ENCODE measurements around the gene SLC35F1.

The SLC35F1 gene

DNA sequence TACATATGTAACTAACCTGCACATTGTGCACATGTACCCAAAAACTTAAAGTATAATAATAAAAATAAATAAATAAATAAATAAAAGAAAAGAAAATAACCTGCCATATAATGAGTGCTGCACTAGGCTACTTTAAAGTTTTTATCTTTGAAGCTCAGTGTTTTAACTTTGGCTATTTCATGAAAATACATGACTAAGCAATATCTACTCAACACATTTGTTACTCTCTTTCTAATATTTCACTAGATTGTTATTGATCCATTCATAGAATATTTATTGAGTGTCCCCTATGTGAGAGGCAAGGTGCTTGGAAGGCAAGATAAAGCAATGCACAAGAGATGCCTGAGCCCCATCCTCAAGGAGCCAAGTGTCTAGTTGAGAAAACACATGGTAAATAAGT, 221.7 kb downstream of the SLC35F1 start:
- no peak for DNase-seq

DNA sequence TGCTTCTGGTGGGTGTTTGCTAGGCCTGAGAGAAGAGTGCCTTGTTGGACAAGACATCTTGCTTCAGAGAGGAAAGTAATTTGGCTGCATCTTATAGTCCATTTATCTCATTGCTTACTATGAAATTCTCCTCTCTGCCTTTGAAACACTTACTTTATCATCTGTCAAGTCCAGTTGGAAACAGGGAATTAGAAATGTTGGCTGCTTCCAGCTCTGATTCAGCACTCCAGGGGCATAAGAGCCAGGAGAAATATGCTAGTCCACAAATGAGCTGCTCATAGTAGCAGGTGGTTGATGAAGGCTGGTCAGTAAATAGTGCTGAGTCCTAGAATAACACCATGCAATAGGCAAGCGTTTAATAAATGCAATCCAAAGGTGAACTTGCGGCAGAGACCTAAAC, 227.1 kb downstream of the SLC35F1 start:
- DNase-seq: no peak

DNA sequence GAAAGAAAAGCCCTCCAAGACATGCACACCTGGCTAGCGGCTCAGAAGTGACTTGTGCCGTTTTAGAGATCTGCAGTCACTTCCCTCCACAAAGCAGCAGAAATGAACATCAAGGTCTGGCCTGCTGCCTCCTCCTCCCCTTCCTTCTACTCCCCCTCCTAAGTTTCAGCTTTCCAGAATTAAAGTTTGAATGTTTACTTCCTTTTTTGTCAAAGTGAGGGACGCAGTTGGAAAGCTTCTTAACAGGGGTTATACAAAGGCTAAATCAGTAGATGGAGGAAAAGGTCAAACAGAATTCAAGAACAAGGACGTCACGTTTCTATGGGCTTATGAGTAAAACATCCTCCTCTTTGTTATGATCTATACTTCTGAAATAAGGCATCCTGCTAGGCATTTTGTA, 227.7 kb downstream of the SLC35F1 start:
- DNase-seq: no peak

DNA sequence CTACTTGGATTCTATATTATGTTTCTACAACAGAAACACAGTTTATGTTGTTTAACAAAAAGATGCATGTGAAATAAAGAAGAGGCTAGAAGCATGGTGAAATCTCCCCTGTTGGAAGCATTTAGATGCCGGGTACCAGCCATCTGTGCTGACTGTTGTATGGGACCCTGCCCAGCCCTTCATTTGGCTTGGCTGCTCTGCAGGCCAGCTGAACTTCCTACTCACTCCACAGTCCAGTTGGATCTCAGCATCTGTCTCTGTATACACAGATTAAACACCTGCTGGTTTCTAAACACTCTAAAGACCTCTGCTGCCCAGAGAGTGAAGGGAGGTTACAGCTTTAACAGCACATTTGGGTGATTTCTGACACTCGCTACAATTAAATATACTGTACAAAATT, 228.3 kb downstream of the SLC35F1 start:
- no peak for DNase-seq

DNA sequence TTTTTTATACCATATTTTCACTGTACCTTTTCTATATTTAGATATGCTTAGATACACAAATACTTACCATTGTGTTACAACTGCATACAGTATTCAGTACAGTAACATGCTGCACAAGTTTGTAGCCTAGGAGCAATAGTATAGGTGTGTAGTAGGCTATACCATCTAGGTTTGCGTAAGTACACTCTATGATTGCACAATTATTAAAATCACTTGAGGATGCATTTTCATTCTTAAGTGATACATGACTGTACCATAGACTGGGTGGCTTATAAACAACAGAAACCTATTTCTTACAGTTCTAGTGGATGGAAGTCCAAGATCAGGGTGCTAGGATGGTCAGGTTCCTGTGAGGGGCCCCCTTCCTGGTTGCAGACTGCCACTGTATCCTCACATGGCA, 234.1 kb downstream of the SLC35F1 start:
- DNase-seq: no peak

DNA sequence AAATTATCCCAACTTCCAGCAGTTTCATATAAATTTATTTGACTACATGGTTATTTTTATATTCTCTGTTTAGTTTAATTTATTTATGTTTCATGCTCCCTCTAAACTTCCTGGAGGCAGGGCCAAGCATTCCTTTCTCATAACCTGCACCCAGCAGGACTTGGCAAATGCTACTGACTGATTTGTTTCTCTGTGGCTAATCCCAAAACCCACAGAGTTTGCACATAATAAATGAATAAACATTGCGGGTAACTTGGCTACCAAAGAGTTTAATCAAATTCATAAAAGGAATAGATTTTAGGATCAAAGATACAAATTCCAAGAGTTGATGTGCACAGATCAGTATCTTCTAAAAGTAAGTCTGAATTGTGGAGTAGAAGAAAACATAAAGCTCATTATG, 239.5 kb downstream of the SLC35F1 start:
- DNase-seq: no peak

DNA sequence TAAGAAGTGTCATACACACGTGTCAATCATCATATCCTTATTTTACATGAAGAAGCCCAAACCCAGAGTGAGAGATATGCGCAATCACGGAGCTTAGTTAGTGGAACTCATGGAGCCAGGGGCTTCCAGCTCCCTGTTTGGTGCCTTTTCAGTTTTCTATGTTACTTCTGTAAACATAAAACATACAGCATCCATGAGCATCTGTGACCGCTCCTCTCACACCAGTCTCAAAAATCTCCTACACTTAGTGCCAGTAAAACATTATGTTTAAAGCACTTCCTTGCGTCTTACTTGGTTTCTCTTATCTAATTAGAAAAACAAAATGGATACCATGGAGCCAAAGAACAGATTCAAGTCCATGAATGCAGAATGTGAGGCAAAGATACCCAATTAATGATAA, 240.4 kb downstream of the SLC35F1 start:
- no peak for DNase-seq

DNA sequence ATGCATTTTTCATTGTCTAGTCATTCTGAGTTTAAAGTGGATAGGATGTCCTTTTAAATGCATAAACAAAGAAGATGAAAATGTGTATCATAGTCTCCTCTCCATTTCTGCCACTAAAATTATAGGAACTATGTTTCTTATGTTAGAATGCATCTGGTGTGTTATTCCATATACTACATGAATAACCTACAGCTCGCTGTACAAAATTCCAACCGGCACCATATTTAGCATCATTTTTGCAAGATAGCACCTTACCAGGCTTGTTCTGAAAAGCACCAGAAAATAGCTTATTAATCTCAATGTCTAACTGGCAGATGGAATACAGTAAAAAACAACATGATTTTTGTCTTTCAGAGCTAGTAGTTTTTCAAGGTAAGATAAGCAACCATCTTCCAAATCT, 241.5 kb downstream of the SLC35F1 start:
- DNase-seq: no peak

DNA sequence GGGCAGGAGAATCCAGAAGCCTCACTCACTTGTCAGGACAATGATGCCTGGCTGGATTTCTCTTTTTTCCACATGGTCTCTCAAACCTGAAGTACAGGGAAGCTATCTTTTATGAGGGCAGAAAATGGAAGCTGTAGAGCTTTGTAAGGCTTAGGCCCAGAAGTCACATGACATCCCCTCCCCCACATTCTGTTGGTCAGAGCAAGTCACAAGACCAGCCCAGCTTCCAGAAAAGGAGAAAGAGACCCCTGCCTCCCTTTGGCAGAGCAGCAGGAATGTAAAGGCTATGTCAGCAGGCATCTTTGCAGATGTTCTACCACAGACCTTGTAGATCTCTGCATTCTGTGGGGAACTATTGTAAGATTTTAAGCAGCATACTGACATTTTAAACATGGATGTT, 245.5 kb downstream of the SLC35F1 start:
- DNase-seq: no peak

DNA sequence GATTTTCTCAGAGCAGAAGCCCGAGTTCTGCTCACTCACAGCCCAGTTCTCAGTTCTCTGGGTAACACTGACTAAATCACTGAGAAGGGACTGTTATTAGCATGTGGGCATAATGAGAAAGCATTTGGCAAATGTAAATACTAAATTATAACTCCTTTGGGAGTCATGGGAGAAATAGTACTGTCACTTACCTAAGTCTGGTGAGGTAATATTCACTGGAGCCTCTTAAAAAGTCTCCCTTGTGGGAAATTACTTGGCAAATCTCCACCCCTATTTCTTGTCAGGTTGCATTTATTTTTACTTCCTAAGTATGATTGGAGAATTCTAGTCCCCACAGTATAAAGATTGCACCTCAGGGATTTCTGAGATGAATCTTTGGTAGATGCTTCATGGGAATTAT, 254.3 kb downstream of the SLC35F1 start:
- no peak for DNase-seq

DNA sequence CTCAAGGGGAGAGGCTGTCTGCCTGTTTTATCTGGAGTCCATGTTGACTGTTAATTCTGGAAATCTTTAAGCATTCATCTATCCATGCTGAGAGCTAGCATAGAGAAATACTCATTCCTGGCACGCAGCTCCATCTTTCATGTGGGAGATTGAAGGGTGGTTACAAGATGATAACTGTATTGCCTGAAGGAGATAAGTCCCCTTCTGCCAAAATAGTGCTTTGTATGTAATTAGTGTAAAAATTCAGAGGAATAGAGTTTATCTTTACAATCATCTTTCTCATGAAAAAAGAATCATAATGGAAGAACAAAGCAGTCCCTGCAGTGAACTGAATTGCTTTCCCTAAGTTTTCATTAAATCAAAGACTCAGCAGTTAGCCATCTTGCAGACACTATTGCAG, 256.5 kb downstream of the SLC35F1 start:
- DNase-seq: no peak

DNA sequence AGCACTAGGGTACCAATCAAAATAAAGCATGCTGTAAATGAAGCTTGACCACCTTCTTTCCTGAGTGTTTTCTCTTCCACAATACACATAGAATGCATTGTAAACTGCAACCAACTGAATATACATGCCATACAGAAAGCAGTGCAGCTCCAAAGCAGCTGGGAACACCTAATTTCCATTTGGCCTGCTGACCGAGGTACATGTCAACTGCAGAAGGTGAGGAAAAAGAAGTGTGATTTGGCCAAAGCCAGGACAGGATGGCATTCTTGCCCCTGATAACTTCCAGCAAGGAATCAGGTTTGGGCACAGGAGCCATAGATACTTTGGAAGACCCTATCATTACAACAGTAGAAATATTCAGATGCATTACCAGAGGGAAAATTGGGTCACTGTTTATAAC, 258.4 kb downstream of the SLC35F1 start:
- no peak for DNase-seq

DNA sequence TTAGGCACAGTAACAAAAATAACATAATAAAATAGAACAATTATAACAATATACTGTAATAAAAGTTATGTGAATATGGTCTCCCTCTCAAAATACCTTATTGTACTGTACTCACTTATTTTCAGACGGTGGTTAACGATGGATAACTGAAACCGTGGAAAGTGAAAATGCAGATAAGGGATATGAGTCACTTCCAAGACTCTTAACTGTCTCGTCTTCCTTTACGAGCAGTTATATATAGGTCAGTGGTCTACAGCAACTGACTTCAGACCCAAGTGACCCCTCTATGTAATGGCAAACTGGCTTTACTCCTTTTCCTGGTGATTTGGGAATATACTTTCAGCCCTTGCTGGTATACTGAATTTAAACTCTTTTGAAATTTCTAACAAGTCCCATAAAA, 261.4 kb downstream of the SLC35F1 start:
- no peak for DNase-seq

DNA sequence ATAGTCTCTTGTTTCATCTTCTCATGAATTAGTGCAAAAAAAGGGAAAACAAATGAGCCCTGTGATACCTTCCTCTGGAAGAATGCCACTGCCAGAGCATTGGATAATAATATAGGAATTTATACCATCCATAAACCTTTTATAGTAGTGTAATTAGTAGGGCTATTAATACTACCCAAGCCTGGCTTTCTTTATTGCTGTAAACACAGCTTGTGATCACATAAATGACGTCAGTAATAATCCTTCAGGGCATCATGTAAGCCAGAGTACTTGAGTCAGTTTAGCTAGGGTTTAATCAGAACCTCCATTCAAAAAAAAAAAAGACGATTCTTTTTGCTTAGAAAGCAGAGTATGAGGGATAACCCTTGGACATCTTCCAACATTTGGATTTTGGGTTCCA, 264.8 kb downstream of the SLC35F1 start:
- DNase-seq: no peak

DNA sequence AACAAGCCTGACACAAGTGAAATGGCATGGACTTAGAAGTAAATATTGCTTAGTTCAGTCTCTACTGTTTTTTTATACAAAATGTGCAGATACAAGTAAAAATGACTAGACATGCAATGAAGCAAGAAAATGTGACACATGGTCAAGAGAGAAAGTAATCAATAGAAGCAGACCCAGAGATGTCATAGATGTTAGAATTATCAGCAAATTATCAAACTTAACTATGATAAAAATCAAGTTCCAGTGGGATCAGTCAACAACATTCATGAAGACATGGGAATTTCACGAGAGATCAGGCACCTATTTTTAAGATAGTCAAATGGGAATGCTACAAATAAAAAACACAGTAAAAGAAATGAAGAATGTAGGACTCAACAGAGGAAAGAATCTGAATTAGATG, 267.0 kb downstream of the SLC35F1 start:
- no peak for DNase-seq

DNA sequence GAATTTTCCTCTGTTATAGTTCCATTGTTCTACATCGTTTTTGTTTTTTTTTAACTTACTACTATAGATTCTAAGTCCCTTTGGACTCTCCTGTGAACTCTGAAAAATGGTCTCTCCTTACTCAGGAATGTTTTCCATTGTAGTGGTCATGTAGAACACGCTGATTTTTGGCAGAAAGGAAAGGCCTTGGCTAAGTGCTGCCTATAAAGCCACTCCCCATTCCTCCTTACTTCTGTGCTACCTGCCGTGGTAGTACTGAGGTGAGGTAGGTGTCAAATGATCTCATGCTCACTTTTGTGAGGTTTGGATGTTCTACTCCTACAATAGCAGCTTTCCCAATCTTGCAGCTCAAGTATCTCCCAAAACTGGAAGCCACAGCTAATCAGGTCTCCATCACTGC, 270.7 kb downstream of the SLC35F1 start:
- no peak for DNase-seq

DNA sequence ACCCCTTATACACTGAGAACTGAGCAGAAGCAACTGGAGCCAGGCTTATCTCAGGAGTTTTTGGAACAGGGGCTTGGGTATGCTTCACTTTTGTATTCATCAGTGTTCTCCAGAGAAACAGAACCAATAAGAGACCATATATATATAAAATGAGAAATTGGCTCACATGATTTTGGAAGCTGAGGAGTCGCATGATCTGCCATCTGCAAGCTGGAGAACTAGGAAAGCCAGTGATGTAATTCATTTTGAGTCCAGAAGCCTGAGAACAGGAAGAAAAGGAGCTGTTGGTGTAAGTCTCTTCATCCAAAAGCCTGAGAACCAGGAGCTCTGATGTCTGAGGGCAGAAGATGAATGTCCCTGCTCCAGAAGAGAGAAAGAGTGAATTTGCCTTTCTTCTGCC, 272.0 kb downstream of the SLC35F1 start:
- DNase-seq: no peak

DNA sequence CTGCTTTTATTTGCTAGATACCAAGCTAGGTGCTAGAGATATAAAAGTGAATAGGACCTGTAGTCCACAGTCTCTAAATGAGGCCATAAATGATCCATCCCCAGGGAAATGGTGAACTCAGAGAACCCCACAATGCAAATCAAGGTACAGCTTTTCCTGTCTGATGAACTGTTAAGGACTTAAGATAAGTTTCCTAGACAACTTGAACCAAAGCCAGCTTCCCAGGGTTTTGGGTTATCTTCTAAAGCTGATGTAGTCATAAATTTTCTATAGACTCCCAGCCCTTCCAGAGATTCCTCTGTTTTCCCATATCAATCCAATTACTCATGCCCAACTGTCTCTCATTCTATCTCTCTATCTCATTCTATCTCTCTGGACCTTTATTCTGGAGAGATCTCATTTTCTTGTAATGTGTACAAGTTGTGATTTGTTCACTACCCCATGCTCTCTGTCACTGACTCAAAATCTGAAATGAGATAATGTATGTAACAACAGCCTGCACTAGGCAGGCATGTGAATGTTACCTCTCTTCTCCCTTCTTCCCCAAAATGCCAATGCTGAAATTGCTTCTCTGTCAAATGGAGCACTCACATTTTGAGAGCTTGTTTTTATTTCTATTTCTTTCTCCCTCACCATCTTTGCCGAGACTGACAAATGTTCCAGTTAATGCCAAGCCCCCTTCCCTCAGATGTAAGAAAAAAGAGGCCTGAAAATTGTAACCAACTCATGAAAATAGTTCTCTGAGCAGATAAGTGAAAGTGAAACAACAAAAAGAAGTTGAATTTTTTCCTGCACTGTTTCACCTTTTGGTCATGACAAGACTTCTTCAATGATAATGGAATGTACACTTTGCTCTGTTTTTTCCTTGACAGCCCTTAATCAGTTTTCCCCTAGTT, 279.9 kb downstream of the SLC35F1 start:
- peak; percentile 51 for DNase-seq

DNA sequence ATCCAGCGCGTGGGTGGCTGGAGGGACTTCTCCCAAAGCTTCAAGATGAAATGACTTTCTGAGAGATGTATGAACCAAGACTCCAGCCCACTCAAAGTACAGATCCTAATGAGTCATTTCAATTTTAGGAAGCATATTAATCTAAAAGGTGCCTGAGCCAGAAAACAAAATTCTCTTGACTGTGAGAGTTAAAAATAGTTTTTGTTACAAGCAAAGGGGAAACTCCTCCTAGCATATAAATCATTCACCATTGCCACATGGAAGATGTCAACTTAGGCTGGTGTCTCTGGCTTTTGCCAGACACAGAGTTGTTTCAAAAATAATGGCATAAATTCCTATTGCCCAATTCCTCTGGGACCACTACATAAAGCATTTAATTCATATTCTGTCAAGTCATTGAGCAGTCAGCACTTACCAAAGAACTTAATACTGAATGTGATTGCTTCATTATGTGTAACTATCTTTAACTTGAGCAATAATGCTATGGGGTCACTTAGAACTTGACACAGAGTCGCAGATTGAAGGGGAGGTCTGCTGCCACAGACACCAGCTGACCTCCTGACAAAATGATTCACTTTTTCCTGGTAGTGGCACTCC, 280.6 kb downstream of the SLC35F1 start:
- peak; percentile 73 for DNase-seq

DNA sequence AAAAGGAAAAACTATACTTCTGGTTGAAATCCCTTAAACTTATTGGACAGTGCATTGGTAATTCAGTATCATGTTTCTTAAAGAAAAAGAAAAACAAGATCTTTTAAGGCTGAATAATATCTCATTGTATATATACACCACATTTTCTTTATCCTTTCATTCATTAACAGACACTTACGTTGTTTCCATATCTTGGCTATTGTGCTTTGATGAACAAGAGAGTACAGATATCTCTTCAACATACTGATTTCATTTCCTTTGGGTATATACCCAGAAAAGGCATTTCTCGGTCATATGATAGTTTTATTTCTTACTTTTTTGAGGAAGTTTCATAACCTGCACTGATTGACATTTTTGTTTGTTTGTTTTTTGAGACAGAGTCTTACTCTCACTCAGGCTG, 281.5 kb downstream of the SLC35F1 start:
- DNase-seq: no peak

DNA sequence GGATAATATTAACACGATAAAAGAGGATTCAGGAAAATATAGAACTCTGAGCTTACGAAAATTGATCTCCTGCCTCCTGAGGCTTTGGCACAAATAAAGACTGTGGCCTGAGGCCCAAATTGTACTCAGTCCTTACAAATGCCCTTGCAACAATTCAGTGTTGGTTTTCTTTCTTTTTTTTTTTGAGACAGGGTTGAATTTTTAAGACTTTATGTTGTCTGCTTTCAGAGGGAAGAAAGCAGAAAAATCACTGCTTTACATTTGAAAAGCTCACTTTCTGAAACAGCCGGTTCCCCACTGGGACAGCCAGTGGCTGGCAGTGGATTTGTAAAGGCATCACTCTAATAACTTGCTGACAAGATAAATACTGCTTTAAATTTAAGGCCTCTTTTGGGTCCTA, 290.5 kb downstream of the SLC35F1 start:
- DNase-seq: no peak

DNA sequence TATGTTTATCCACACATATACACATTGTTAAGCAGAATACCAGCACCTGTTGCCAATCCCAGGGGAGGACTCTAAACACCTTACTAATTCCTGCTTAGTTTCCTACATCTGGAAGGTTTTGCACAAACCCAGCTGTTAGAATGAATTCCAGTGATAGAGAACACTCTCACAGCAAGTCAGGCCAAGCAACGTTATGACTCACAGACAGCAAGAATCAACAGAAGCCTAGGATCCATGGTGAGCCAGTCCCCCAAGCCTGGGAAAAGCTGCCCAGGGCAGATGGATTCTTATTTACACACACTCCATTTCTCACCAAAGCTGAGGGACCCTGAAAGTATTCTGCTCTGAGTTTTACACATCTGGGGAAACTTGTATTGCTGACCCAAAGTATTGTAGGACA, 291.7 kb downstream of the SLC35F1 start:
- DNase-seq: peak; percentile 18

DNA sequence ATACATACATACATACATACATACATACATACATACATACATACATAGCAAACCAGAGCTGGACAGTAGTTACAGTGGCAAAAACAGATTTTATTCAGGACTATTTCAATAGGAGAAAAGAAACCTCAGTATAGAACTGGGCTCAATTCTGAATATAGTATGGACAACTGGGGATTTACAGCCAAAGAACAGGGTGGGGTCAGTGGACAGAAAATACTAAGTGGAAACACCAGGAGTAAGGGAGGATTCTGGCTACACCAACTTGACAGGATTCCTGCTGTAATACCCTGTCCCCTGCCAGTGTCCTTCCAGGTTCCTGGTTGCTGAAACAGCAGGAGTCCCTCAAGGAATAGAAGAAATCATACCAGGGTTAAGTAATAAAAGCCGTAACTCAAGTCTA, 293.1 kb downstream of the SLC35F1 start:
- no peak for DNase-seq

DNA sequence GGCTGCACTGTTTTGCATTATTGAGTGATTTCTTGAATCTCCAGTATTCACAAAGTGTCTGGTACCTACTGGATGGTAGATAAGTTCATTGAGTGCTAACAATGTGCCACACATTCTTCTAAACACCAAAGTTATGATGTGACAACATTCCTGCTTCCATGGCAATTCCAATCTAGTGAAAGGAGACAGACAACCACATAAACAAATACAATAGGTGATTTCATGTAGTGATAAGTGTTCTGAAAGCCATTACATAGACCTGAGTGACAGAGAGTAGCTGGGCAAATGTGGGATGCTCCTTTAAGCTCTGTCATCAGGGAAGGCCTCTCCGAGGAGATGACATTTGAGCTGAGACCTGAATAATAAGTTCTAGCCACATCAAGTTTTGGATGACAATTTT, 295.5 kb downstream of the SLC35F1 start:
- no peak for DNase-seq

DNA sequence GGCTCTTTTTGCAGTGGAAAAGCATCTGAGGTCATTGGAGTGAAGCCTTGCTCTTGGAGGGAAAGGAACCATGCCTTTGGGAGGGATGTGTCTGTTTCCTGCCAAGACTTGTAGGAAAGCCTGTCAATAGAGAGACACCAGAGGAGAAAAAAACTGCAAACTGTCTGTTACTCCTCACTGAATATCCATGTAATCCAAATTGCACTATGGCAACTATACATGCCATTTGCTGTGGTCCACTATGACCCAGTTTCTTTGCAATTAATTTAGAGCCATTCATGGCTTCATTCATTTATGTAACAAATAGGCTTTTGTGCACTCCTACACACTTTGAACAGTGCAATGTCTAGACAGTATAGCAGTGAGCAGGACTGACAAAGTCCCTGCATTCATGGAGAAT, 296.5 kb downstream of the SLC35F1 start:
- no peak for DNase-seq
